ENCODE data around the gene YARS1. TPM values are rescaled to one million over a fixed set of nuclear protein-coding genes. Genes with fewer than 3 reads are reported as not detected.
A peak's percentile ranks its signal among the peaks of the same experiment; 100 is the strongest.

YARS1 gene
- total and polyA plus RNA-seq, 2 experiments from 2014 or later, result 80.3 to 125 TPM

DNA sequence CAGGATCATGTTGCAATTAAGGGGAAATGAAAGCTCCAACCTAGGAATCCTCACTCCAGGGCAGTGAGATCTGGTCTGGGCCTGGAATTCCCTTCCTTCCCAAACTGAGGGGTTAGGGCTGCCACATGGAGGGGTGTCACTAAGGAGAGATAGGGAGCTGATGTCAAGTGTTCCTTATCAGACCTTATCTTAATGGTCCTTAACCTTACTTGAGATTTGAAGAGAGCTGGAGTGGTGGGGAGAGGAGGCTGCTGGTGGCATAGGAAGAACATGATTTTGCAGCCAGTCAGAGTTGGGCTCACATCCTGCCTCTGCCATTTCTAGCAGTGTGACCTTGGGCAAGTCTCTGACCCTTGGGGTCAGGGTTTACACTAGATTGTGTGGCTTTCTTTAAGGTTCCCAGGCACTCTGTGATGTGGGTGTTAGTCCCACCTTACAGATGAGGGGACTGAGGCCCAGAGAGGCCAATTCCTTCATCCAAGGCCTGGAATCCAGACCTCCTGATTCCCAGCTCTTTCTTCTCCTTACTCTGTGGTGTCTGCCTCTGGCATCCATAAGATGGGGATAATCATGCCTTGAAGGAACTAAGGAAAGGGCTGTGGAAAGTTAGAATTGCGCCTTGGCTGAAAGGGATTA, 58.2 kb downstream of the YARS1 start:
- Histone ChIP-seq H3K4me3 (no peak overlapping the region), H3K27me3 (peaks cover 12% of the 10 kb centered on the region), H3K36me3 (no peaks in the 10 kb centered on the region), H3K9me3 (ENCODE audit: low read depth) (no peaks in the 10 kb centered on the region), H3K27ac (no peak overlapping the region), H3K4me1 (ENCODE audit: low read depth) (peaks cover 38% of the 10 kb centered on the region)
- peak in 1 of 2 donors; percentile 76 for DNase-seq (ENCODE audit: low read depth in 1 of 2, low spot score in 1 of 2)
- TF ChIP-seq, protein P1, sequence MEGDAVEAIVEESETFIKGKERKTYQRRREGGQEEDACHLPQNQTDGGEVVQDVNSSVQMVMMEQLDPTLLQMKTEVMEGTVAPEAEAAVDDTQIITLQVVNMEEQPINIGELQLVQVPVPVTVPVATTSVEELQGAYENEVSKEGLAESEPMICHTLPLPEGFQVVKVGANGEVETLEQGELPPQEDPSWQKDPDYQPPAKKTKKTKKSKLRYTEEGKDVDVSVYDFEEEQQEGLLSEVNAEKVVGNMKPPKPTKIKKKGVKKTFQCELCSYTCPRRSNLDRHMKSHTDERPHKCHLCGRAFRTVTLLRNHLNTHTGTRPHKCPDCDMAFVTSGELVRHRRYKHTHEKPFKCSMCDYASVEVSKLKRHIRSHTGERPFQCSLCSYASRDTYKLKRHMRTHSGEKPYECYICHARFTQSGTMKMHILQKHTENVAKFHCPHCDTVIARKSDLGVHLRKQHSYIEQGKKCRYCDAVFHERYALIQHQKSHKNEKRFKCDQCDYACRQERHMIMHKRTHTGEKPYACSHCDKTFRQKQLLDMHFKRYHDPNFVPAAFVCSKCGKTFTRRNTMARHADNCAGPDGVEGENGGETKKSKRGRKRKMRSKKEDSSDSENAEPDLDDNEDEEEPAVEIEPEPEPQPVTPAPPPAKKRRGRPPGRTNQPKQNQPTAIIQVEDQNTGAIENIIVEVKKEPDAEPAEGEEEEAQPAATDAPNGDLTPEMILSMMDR (IDR thresholded peaks at IDR 0.05; ENCODE audit: low read depth, low read length), result no peak

DNA sequence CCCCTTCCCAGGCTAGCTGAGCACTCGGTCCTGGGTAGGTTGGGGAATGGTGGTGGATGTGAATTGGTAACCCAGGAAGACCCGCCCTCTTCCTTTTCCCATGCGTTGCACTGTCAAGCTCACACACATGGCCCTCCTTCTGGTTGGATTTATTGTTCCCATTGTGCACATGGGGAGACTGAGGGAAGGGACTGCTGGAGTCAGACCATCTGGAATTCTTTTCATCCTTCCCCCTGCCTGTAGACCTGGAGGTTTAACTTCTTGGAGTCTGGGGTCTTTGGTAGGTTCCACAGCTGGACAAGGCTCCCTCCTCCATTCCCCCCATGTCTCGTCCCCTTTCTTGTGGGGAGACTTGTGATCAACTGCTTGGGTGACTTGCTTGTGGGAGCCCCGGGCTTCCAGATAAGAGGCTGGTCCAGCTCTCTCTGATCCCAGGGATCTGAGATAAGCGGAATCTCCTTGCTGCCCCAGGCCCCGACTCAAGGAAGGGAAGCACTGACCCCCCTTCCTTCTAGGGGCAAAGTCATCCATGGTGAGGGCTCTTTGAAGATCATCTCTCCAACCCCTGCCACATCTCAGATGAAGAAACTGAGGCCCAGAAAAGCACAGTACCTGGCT, 58.9 kb downstream of the YARS1 start:
- Histone ChIP-seq H3K9me3 (ENCODE audit: low read depth) (no peaks in the 10 kb centered on the region), H3K4me3 (no peak overlapping the region), H3K36me3 (no peaks in the 10 kb centered on the region), H3K27me3 (peaks cover 12% of the 10 kb centered on the region), H3K27ac (no peak overlapping the region), H3K4me1 (ENCODE audit: low read depth) (peaks cover 38% of the 10 kb centered on the region)
- no peak for DNase-seq (ENCODE audit: low read depth in 1 of 2, low spot score in 1 of 2)
- TF ChIP-seq, protein P1 (IDR thresholded peaks at IDR 0.05; ENCODE audit: low read depth, low read length), result no peak

DNA sequence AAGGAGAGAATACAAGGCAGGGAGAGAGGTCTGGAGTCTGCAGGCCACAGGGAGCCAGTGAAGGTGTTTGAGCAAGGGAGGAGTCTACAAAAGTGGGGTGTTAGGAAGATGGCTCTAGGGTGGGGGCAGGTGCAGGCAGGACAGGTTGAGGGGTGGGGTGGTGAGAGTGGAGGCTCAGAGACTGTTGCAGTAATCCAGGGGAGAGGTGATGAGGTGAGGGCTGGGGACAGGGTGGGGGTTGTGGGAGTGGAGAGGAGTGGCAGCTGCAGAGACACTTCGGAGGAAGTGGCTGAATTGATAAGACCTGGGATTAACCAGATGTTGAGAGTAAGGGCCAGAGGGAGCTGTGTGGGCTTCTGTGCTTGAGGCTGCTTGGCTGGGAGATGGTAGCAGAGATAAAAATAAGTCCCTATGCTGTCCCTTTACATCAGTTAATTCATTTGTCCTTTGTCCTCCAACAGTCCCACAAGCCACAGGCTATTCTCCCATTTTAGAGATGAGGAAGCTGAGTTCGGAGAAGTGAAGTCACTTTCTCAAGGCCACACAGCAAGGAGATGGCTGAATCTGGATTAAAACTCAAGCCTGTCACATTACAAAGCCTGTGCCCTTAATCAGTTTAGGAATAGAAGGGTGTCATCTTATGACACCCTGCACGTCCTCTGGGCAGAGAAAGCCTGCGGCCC, 59.8 kb downstream of the YARS1 start:
- H3K27ac ChIP-seq, result no peak overlapping the region
- TF ChIP-seq, protein P1 (IDR thresholded peaks at IDR 0.05; ENCODE audit: low read depth, low read length), result no peak
- no peaks in the 10 kb centered on the region for H3K9me3 ChIP-seq (ENCODE audit: low read depth)
- no peak for DNase-seq (ENCODE audit: low read depth in 1 of 2, low spot score in 1 of 2)
- peaks cover 12% of the 10 kb centered on the region for H3K27me3 ChIP-seq
- H3K4me3 ChIP-seq, result no peak overlapping the region
- H3K36me3 ChIP-seq, result no peaks in the 10 kb centered on the region
- peaks cover 38% of the 10 kb centered on the region for H3K4me1 ChIP-seq (ENCODE audit: low read depth)

DNA sequence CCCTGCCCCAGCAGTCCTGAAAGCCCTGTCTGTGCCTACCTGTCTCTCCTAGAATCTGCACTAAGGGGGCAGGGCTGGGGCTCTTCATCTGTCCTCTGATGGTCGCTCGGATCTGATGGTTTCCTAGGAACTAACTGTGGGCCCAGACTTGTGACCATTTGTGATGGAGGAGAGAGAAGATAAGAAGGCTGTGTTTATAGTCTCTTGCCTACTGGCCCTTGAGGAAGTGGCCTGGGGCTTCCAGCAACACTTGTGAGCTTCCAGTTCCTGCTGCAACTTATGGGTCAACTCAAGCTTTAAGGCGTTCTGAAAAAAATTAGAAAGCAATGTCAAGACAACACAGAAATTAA, 61.4 kb downstream of the YARS1 start:
- H3K9me3 ChIP-seq (ENCODE audit: low read depth), result no peaks in the 10 kb centered on the region
- no peak overlapping the region for H3K27ac ChIP-seq
- no peaks in the 10 kb centered on the region for H3K36me3 ChIP-seq
- DNase-seq (ENCODE audit: low read depth in 1 of 2, low spot score in 1 of 2), result no peak
- TF ChIP-seq, protein P1 (IDR thresholded peaks at IDR 0.05; ENCODE audit: low read depth, low read length), result no peak
- H3K27me3 ChIP-seq, result peaks cover 17% of the 10 kb centered on the region
- no peak overlapping the region for H3K4me3 ChIP-seq
- H3K4me1 ChIP-seq (ENCODE audit: low read depth), result peaks cover 32% of the 10 kb centered on the region

GRCh38 chr1:32755098-32755809, 61.9 kb downstream of the YARS1 start:
- no peaks in the 10 kb centered on the region for H3K36me3 ChIP-seq
- H3K4me3 ChIP-seq, result peak overlapping the region; percentile 74
- H3K27ac ChIP-seq, result no peak overlapping the region
- H3K27me3 ChIP-seq, result peaks cover 17% of the 10 kb centered on the region
- no peak for DNase-seq (ENCODE audit: low read depth in 1 of 2, low spot score in 1 of 2)
- TF ChIP-seq, protein P1 (IDR thresholded peaks at IDR 0.05; ENCODE audit: low read depth, low read length), result no peak
- peaks cover 32% of the 10 kb centered on the region for H3K4me1 ChIP-seq (ENCODE audit: low read depth)
- H3K9me3 ChIP-seq (ENCODE audit: low read depth), result no peaks in the 10 kb centered on the region

Measured in cardiac muscle cell (in vitro differentiated cells and primary cell).